ENCODE measurements around the gene PHACTR1. TPM values are rescaled to one million over a fixed set of nuclear protein-coding genes. Genes with fewer than 3 reads are reported as not detected.

Gene PHACTR1
- total and polyA plus RNA-seq, 3 donors from 2014 or later: 5.1 to 7.6 (median 6.5) TPM

GRCh38 chr6:12698298-12698697 lies 18.3 kb upstream of the PHACTR1 start:
- no peak overlapping the region for H3K4me3 ChIP-seq
- H3K36me3 ChIP-seq (ENCODE audit: low read depth, missing control alignments): no peaks in the 10 kb centered on the region
- H3K27me3 ChIP-seq: no peaks in the 10 kb centered on the region
- H3K9me3 ChIP-seq: no peaks in the 10 kb centered on the region
- TF ChIP-seq POLR2A (IDR thresholded peaks at IDR 0.05) (no peak), CTCF (IDR thresholded peaks at IDR 0.05) (no peak)
- DNase-seq: no peak
- intact Hi-C loops (cut with DNase I; ENCODE audit: low total_unique reads): no loop called here
- 85 to 96% methylated on average over 4 of the region's 4 CpGs for WGBS, 2 donors
- no peaks in the 10 kb centered on the region for H3K4me1 ChIP-seq
- no peak overlapping the region for H3K27ac ChIP-seq

GRCh38 chr6:12704946-12705345 lies 11.6 kb upstream of the PHACTR1 start:
- Histone ChIP-seq H3K4me1 (no peaks in the 10 kb centered on the region), H3K4me3 (no peak overlapping the region), H3K36me3 (ENCODE audit: low read depth, missing control alignments) (no peaks in the 10 kb centered on the region), H3K9me3 (no peaks in the 10 kb centered on the region), H3K27me3 (no peaks in the 10 kb centered on the region), H3K27ac (no peak overlapping the region)
- TF ChIP-seq POLR2A (IDR thresholded peaks at IDR 0.05) (no peak), CTCF (IDR thresholded peaks at IDR 0.05) (no peak)
- DNase-seq: no peak
- intact Hi-C loops (cut with DNase I; ENCODE audit: low total_unique reads): no loop called here
- WGBS, 2 donors: 97 to 100% methylated on average over 1 of the region's 1 CpG

- TF ChIP-seq CTCF (IDR thresholded peaks at IDR 0.05) (no peak), POLR2A (IDR thresholded peaks at IDR 0.05) (no peak)
- DNase-seq: no peak
Measured at GRCh38 chr6:12709116-12709515, 7.5 kb upstream of the PHACTR1 start.

GRCh38 chr6:12709556-12710232 lies 6.9 kb upstream of the PHACTR1 start:
- Histone ChIP-seq H3K27ac (no peak overlapping the region), H3K36me3 (ENCODE audit: low read depth, missing control alignments) (no peaks in the 10 kb centered on the region), H3K4me3 (no peak overlapping the region), H3K4me1 (no peaks in the 10 kb centered on the region), H3K9me3 (no peaks in the 10 kb centered on the region), H3K27me3 (no peaks in the 10 kb centered on the region)
- WGBS, 2 donors: 71 to 75% methylated on average over 3 of the region's 3 CpGs
- no peak for TF ChIP-seq POLR2A (IDR thresholded peaks at IDR 0.05)
- no peak for TF ChIP-seq CTCF (IDR thresholded peaks at IDR 0.05)
- intact Hi-C loops (cut with DNase I; ENCODE audit: low total_unique reads): no loop called here
- DNase-seq: no peak

More at GRCh38 chr6:12709116-12709515, 7.5 kb upstream of the PHACTR1 start:
- no peaks in the 10 kb centered on the region for H3K27me3 ChIP-seq
- no peaks in the 10 kb centered on the region for H3K4me1 ChIP-seq
- intact Hi-C loops (cut with DNase I; ENCODE audit: low total_unique reads): no loop called here
- no peaks in the 10 kb centered on the region for H3K36me3 ChIP-seq (ENCODE audit: low read depth, missing control alignments)
- WGBS, 2 donors: 71% methylated on average over 1 of the region's 1 CpG; no CpG with 5 or more reads in 1 of the 2 donors
- no peaks in the 10 kb centered on the region for H3K9me3 ChIP-seq
- H3K27ac ChIP-seq: no peak overlapping the region
- H3K4me3 ChIP-seq: no peak overlapping the region

- H3K27me3 ChIP-seq: no peaks in the 10 kb centered on the region
- no peak overlapping the region for H3K27ac ChIP-seq
- H3K4me3 ChIP-seq: no peak overlapping the region
- no peaks in the 10 kb centered on the region for H3K4me1 ChIP-seq
- intact Hi-C loops (cut with DNase I; ENCODE audit: low total_unique reads): no loop called here
- WGBS, 2 donors: 79 to 86% methylated on average over 4 of the region's 4 CpGs
- no peaks in the 10 kb centered on the region for H3K9me3 ChIP-seq
- no peaks in the 10 kb centered on the region for H3K36me3 ChIP-seq (ENCODE audit: low read depth, missing control alignments)
- no peak for DNase-seq
- no peak for TF ChIP-seq POLR2A (IDR thresholded peaks at IDR 0.05)
Measured at GRCh38 chr6:12710921-12711320, 5.6 kb upstream of the PHACTR1 start.

All from testis (tissue), 3 donors.